WTC11 (cell line): Measurements from ENCODE around the gene TMEM212.

Experiments
- ATF1 ChIP-seq: sonication (generic); formaldehyde crosslinking; IDR thresholded peaks from 2 replicates; pipeline ENCODE4 v1.8.1; 2023; ENCODE audit warnings: mild to moderate bottlenecking, moderate library complexity, missing genetic modification reagents
- CTCF ChIP-seq: fragments of 200-600 bp; IDR thresholded peaks from 2 replicates; pipeline ENCODE4 v1.8.0; 2022; ENCODE audit warnings: antibody characterized with exemption
- FOXK1 ChIP-seq: sonication (generic); formaldehyde crosslinking; IDR thresholded peaks from 2 replicates; pipeline ENCODE4 v1.8.0; 2022; ENCODE audit warnings: mild to moderate bottlenecking, moderate library complexity, missing genetic modification reagents
- HMGXB4 ChIP-seq: sonication (generic); formaldehyde crosslinking; IDR thresholded peaks from 2 replicates; pipeline ENCODE4 v1.8.1; 2023; ENCODE audit warnings: mild to moderate bottlenecking, moderate library complexity, missing genetic modification reagents
- IRF2 ChIP-seq: sonication (generic); formaldehyde crosslinking; IDR thresholded peaks from 2 replicates; pipeline ENCODE4 v1.8.0; 2022; ENCODE audit warnings: low read depth, missing genetic modification reagents, borderline replicate concordance
- JUN ChIP-seq: sonication (generic); formaldehyde crosslinking; IDR thresholded peaks from 2 replicates; pipeline ENCODE4 v1.8.0; 2023; ENCODE audit warnings: mild to moderate bottlenecking, missing genetic modification reagents
- MXD4 ChIP-seq: fragments of 250-450 bp; sonication (Bioruptor Pico); IDR thresholded peaks from 2 replicates; pipeline ENCODE4 v1.8.0; 2021; ENCODE audit warnings: mild to moderate bottlenecking, moderate library complexity, borderline replicate concordance
- PREB ChIP-seq: sonication (generic); formaldehyde crosslinking; IDR thresholded peaks from 2 replicates; pipeline ENCODE4 v1.8.1; 2022; ENCODE audit warnings: mild to moderate bottlenecking, missing genetic modification reagents, moderate library complexity, borderline replicate concordance
- ZBTB43 ChIP-seq: sonication (generic); formaldehyde crosslinking; IDR thresholded peaks from 2 replicates; pipeline ENCODE4 v1.8.1; 2023; ENCODE audit warnings: mild to moderate bottlenecking, missing genetic modification reagents
- ZNF121 ChIP-seq: sonication (generic); formaldehyde crosslinking; IDR thresholded peaks from 2 replicates; pipeline ENCODE4 v1.8.0; 2023; ENCODE audit warnings: missing genetic modification reagents

- TF ChIP-seq ZBTB43 (CRISPR knock-in tag), result no peak
- no peak for TF ChIP-seq ATF1 (CRISPR knock-in tag)
- no peak for TF ChIP-seq CTCF
- TF ChIP-seq JUN (CRISPR knock-in tag), result no peak
- no peak for TF ChIP-seq IRF2
- TF ChIP-seq MXD4 (CRISPR knock-in tag), result no peak
- no peak for TF ChIP-seq PREB
- TF ChIP-seq HMGXB4, result no peak
- no peak for TF ChIP-seq FOXK1
- no peak for TF ChIP-seq ZNF121
Observed at GRCh38 chr3:171806200-171807128, 36.7 kb upstream of the TMEM212 start.
